ENCODE results near the gene ALDH18A1. TPM values are rescaled to one million over a fixed set of nuclear protein-coding genes. Genes with fewer than 3 reads are reported as not detected.

ALDH18A1 gene
- total RNA-seq, 1 experiment from 2014 or later = 114 TPM

DNA sequence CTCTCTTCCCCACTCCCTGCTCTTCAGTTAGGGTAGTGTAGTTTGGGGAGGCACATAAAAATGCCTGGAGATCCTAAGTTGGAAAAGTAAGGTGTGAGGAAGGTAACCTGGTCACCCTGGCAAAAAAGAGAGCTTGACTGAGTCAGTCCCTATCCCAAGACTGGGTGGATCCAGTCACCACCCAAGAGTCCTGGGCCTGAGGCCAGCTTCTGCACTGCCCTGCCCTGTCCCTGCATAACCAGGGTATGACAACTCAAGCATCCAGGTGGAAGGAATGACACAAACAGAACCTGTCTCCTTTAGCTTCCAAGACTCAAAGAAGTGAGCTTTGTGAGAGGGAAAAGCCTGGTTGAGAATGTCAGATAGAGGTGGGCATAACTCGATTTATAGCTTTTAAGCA lies 68.5 kb downstream of the ALDH18A1 start:
- TF ChIP-seq, protein P1, sequence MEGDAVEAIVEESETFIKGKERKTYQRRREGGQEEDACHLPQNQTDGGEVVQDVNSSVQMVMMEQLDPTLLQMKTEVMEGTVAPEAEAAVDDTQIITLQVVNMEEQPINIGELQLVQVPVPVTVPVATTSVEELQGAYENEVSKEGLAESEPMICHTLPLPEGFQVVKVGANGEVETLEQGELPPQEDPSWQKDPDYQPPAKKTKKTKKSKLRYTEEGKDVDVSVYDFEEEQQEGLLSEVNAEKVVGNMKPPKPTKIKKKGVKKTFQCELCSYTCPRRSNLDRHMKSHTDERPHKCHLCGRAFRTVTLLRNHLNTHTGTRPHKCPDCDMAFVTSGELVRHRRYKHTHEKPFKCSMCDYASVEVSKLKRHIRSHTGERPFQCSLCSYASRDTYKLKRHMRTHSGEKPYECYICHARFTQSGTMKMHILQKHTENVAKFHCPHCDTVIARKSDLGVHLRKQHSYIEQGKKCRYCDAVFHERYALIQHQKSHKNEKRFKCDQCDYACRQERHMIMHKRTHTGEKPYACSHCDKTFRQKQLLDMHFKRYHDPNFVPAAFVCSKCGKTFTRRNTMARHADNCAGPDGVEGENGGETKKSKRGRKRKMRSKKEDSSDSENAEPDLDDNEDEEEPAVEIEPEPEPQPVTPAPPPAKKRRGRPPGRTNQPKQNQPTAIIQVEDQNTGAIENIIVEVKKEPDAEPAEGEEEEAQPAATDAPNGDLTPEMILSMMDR (conservative IDR thresholded peaks at IDR 0.05) = no peak
- Mint-ChIP-seq H3K27me3 (ENCODE audit: low read depth) (peaks cover 5% of the 10 kb centered on the region; the same call in 1 of the 2 replicates), H3K9me3 (no peaks in the 10 kb centered on the region), H3K36me3 (ENCODE audit: insufficient read depth in 1 of 3, low read depth in 3 of 3) (no peaks in the 10 kb centered on the region), H3K4me1 (no peaks in the 10 kb centered on the region), H3K27ac (no peak overlapping the region), H3K4me3 (no peak overlapping the region)
- no CpG with 5 or more reads among the region's 1 CpG for WGBS (ENCODE audit: extremely low coverage, insufficient read length, low lambda C conversion rate)
- no peak overlapping the region for H3K23ac ChIP-seq (ENCODE audit: insufficient read length, low read depth, low read length)
- H3K23me2 ChIP-seq (ENCODE audit: insufficient read length, low read depth, low read length, poor library complexity, severe bottlenecking) = no peaks in the 10 kb centered on the region
- no peak overlapping the region for H2BK15ac ChIP-seq (ENCODE audit: low read depth, low read length)
- no peaks in the 10 kb centered on the region for H3K9me3 ChIP-seq (ENCODE audit: control insufficient read depth, low read depth, low read length)
- H2AK5ac ChIP-seq (ENCODE audit: insufficient read length, low read length) = no peak overlapping the region
- no peak overlapping the region for H3K4me2 ChIP-seq (ENCODE audit: insufficient read depth, insufficient read length, low read length)
- H3K18ac ChIP-seq (ENCODE audit: insufficient read length, low read depth, low read length) = no peak overlapping the region
- H2BK120ac ChIP-seq (ENCODE audit: low read depth, low read length, poor library complexity, severe bottlenecking) = no peak overlapping the region
- no peak overlapping the region for H4K8ac ChIP-seq (replicated peaks; ENCODE audit: insufficient read length, low read depth, low read length)
- H3K79me1 ChIP-seq (ENCODE audit: insufficient read depth, low read depth, low read length, poor library complexity, severe bottlenecking) = no peaks in the 10 kb centered on the region
- no peak overlapping the region for H2BK12ac ChIP-seq (ENCODE audit: insufficient read length, low read depth, low read length)
- no peak overlapping the region for H2BK5ac ChIP-seq (ENCODE audit: insufficient read length, low read length)
- H2AFZ ChIP-seq (ENCODE audit: low read length) = no peak overlapping the region
- H4K91ac ChIP-seq (ENCODE audit: insufficient read length, low read depth, low read length) = no peak overlapping the region
- H4K20me1 ChIP-seq (ENCODE audit: control insufficient read depth, insufficient read depth, insufficient read length) = no peaks in the 10 kb centered on the region
- no peak overlapping the region for H2BK20ac ChIP-seq (ENCODE audit: low read depth, low read length, poor library complexity, severe bottlenecking)
- H3K27me3 ChIP-seq (ENCODE audit: insufficient read depth, low read length) = no peaks in the 10 kb centered on the region
- H3K14ac ChIP-seq (ENCODE audit: insufficient read depth, low read length) = no peak overlapping the region
- no peak for DNase-seq
- no peak overlapping the region for H3T11ph ChIP-seq (ENCODE audit: low read length)
- H4K5ac ChIP-seq (ENCODE audit: insufficient read length, low read depth, low read length) = no peak overlapping the region
- H3K9ac ChIP-seq (ENCODE audit: extremely low read depth, insufficient read length, low read length) = no peak overlapping the region
- no peak overlapping the region for H3K27ac ChIP-seq (ENCODE audit: insufficient read length, low read depth, low read length)
- no peak overlapping the region for H3K56ac ChIP-seq (ENCODE audit: insufficient read length, low read depth, low read length)
- no peak overlapping the region for H3K4ac ChIP-seq (ENCODE audit: low read depth, low read length)
- H3K4me1 ChIP-seq (ENCODE audit: insufficient read depth, low read length) = no peaks in the 10 kb centered on the region
- no peaks in the 10 kb centered on the region for H3K79me2 ChIP-seq (ENCODE audit: insufficient read depth, low read length)

All from H9 (cell line).